WTC11 (cell line): Measurements from ENCODE around the gene IL17RD. TPM values are rescaled to one million over a fixed set of nuclear protein-coding genes. Genes with fewer than 3 reads are reported as not detected.

ENCODE experiments used
- ATAC-seq: fragments of 200-7000 bp; cut with Tn5 transposase; 2 replicates; pipeline ENCODE4 v1.10.0; 2021; ENCODE audit warnings: mild to moderate bottlenecking, moderate library complexity
- CTCF ChIA-PET: fragments of 300-600 bp; sonication (Branson Sonifier 250); formaldehyde crosslinking; loops from one replicate; lab custom pipeline; 2021; ENCODE audit warnings: antibody characterized with exemption; lab: Charles Lee
- POLR2A ChIA-PET: fragments of 350-600 bp; sonication (Branson Sonifier 250); formaldehyde crosslinking; loops from one replicate; lab custom pipeline; 2021; ENCODE audit warnings: antibody characterized with exemption; lab: Charles Lee
- DNase-seq: peaks from one replicate; pipeline ENCODE4 v3.0.0; 2021; ENCODE audit warnings: low spot score
- H3K27ac Mint-ChIP-seq: 2 replicates; pipeline ENCODE4 v1.8.0; 2021; ENCODE audit warnings: mixed read lengths
- H3K27me3 Mint-ChIP-seq: 2 replicates; pipeline ENCODE4 v1.8.0; 2021; ENCODE audit warnings: low read depth, mild to moderate bottlenecking, moderate library complexity, mixed read lengths
- H3K36me3 Mint-ChIP-seq: 2 replicates; pipeline ENCODE4 v1.8.0; 2021; ENCODE audit warnings: mixed read lengths
- H3K4me1 Mint-ChIP-seq: 2 replicates; pipeline ENCODE4 v1.8.0; 2022; ENCODE audit warnings: mixed read lengths
- H3K4me3 Mint-ChIP-seq: 2 replicates; pipeline ENCODE4 v1.8.0; 2021; ENCODE audit warnings: mild to moderate bottlenecking, moderate library complexity, mixed read lengths
- H3K9me3 Mint-ChIP-seq: 2 replicates; pipeline ENCODE4 v1.8.0; 2021; ENCODE audit warnings: mixed read lengths
- ATF1 ChIP-seq: sonication (generic); formaldehyde crosslinking; IDR thresholded peaks from 2 replicates; pipeline ENCODE4 v1.8.1; 2023; ENCODE audit warnings: mild to moderate bottlenecking, moderate library complexity, missing genetic modification reagents
- CREB1 ChIP-seq: sonication (generic); formaldehyde crosslinking; IDR thresholded peaks from 2 replicates; pipeline ENCODE4 v1.8.0; 2023; ENCODE audit warnings: mild to moderate bottlenecking, missing genetic modification reagents
- ELF4 ChIP-seq: sonication (generic); formaldehyde crosslinking; IDR thresholded peaks from 2 replicates; pipeline ENCODE4 v1.8.1; 2022; ENCODE audit warnings: low read depth, mild to moderate bottlenecking, moderate library complexity, missing genetic modification reagents
- EMX1 ChIP-seq: fragments of 250-450 bp; sonication (Bioruptor Pico); IDR thresholded peaks from 2 replicates; pipeline ENCODE4 v1.8.0; 2021; ENCODE audit warnings: mild to moderate bottlenecking
- FOXJ3 ChIP-seq: sonication (generic); formaldehyde crosslinking; IDR thresholded peaks from 2 replicates; pipeline ENCODE4 v1.9.0; 2021; ENCODE audit warnings: missing genetic modification reagents, mild to moderate bottlenecking, borderline replicate concordance
- JAZF1 ChIP-seq: fragments of 250-450 bp; sonication (Bioruptor Pico); IDR thresholded peaks from 2 replicates; pipeline ENCODE4 v1.9.0; 2021; ENCODE audit warnings: moderate library complexity, mild to moderate bottlenecking, inconsistent platforms
- JUN ChIP-seq: sonication (generic); formaldehyde crosslinking; IDR thresholded peaks from 2 replicates; pipeline ENCODE4 v1.8.0; 2023; ENCODE audit warnings: mild to moderate bottlenecking, missing genetic modification reagents
- MLX ChIP-seq: sonication (generic); formaldehyde crosslinking; IDR thresholded peaks from 2 replicates; pipeline ENCODE4 v1.8.1; 2023; ENCODE audit warnings: mild to moderate bottlenecking, missing genetic modification reagents, moderate library complexity
- MXD4 ChIP-seq: fragments of 250-450 bp; sonication (Bioruptor Pico); IDR thresholded peaks from 2 replicates; pipeline ENCODE4 v1.8.0; 2021; ENCODE audit warnings: mild to moderate bottlenecking, moderate library complexity, borderline replicate concordance
- NFE2L1 ChIP-seq: sonication (generic); formaldehyde crosslinking; IDR thresholded peaks from 2 replicates; pipeline ENCODE4 v1.8.1; 2023; ENCODE audit warnings: missing genetic modification reagents
- RORB ChIP-seq: fragments of 250-450 bp; sonication (Bioruptor Pico); IDR thresholded peaks from 2 replicates; pipeline ENCODE4 v1.9.0; 2021; ENCODE audit warnings: mild to moderate bottlenecking
- SP1 ChIP-seq: sonication (generic); formaldehyde crosslinking; conservative IDR thresholded peaks from 2 replicates; pipeline ENCODE4 v1.8.1; 2022; ENCODE audit warnings: missing genetic modification reagents
- USF2 ChIP-seq: sonication (generic); formaldehyde crosslinking; IDR thresholded peaks from 2 replicates; pipeline ENCODE4 v1.8.1; 2023; ENCODE audit warnings: mild to moderate bottlenecking, missing genetic modification reagents, moderate library complexity
- ZNF219 ChIP-seq: sonication (generic); formaldehyde crosslinking; IDR thresholded peaks from 2 replicates; pipeline ENCODE4 v1.8.0; 2023; ENCODE audit warnings: missing genetic modification reagents, mild to moderate bottlenecking, borderline replicate concordance
- ZNF416 ChIP-seq: fragments of 250-450 bp; sonication (Bioruptor Pico); IDR thresholded peaks from 2 replicates; pipeline ENCODE4 v1.9.0; 2021; ENCODE audit warnings: mild to moderate bottlenecking, inconsistent platforms
- total RNA-seq: library from RNA; stranded (reverse); gene quantifications from 3 replicates; pipeline ENCODE4 v1.2.3, GENCODE V29; 2021
- TF ChIP-seq, protein P1 (sequence below): fragments of 250-450 bp; sonication (Bioruptor Pico); IDR thresholded peaks from 2 replicates; pipeline ENCODE4 v1.9.0; 2021; ENCODE audit warnings: mild to moderate bottlenecking
- TF ChIP-seq, protein P2 (sequence below): sonication (generic); formaldehyde crosslinking; IDR thresholded peaks from 2 replicates; pipeline ENCODE4 v1.8.1; 2022; ENCODE audit warnings: low read depth, missing genetic modification reagents, borderline replicate concordance
- TF ChIP-seq, protein P3 (sequence below): sonication (generic); formaldehyde crosslinking; IDR thresholded peaks from 2 replicates; pipeline ENCODE4 v1.8.0; 2022; ENCODE audit warnings: mild to moderate bottlenecking, missing genetic modification reagents

Gene IL17RD
- total RNA-seq, 1 experiment from 2014 or later, result 72.9 TPM

- TF ChIP-seq FOXJ3 (no peak), ZNF416 (CRISPR knock-in tag) (no peak), MXD4 (CRISPR knock-in tag) (no peak)
- TF ChIP-seq, protein P1, sequence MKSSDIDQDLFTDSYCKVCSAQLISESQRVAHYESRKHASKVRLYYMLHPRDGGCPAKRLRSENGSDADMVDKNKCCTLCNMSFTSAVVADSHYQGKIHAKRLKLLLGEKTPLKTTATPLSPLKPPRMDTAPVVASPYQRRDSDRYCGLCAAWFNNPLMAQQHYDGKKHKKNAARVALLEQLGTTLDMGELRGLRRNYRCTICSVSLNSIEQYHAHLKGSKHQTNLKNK (CRISPR knock-in tag), result no peak
Observed at GRCh38 chr3:57145852-57146251, 19.3 kb downstream of the IL17RD start (continued).

DNA sequence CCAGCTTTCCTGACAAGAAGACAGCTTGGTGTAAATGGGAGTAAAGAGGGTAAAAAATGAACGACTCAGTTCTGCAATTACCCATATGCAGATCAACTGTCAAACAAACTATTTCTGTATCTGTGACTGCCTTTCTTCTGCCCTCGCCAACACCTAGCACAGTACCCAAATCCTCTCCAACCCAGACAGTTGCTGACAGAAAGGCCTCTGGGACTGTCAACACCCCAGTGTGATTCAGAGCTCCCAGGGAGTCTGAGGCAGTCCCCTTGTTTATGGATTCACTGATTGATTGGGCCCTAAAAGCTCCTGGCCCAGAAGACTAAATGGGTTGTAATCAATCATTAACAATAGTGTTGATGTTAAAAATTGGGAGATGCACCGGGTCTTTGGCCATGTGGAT lies 20.2 kb downstream of the IL17RD start:
- H3K9me3 Mint-ChIP-seq, result no peaks in the 10 kb centered on the region
- ATAC-seq, result no peak
- CTCF ChIA-PET, result interaction anchor here (1.4 kb wide), 1 partner anchor 25 kb away, joined by 4 read pairs; no protein-coding TSS in a partner anchor
- H3K27ac Mint-ChIP-seq, result no peak overlapping the region
- H3K4me3 Mint-ChIP-seq, result no peak overlapping the region
- POLR2A ChIA-PET, result interaction anchor here (0.5 to 1.4 kb wide), 3 partner anchors 9 to 15 kb away, joined by 3 read pairs; no protein-coding TSS in a partner anchor
- peaks cover 13% of the 10 kb centered on the region for H3K36me3 Mint-ChIP-seq
- TF ChIP-seq ZNF219 (CRISPR knock-in tag) (no peak), CREB1 (no peak), ELF4 (no peak), USF2 (no peak), ATF1 (CRISPR knock-in tag) (no peak), JAZF1 (no peak)
- TF ChIP-seq, all 79 proteins: peak for 0
- no peak for DNase-seq
- H3K27me3 Mint-ChIP-seq, result no peaks in the 10 kb centered on the region
- H3K4me1 Mint-ChIP-seq, result peaks cover 48% of the 10 kb centered on the region

- Mint-ChIP-seq H3K9me3 (no peaks in the 10 kb centered on the region), H3K4me1 (peaks cover 56% of the 10 kb centered on the region), H3K36me3 (peaks cover 7% of the 10 kb centered on the region), H3K27me3 (no peaks in the 10 kb centered on the region), H3K27ac (no peak overlapping the region), H3K4me3 (no peak overlapping the region)
- ChIA-PET CTCF (interaction anchor here (1.1 to 1.4 kb wide), 2 partner anchors 18 to 26 kb away, joined by 4 to 5 read pairs; no protein-coding TSS in a partner anchor), POLR2A (interaction anchor here (0.6 to 1.6 kb wide), 3 partner anchors 10 to 342 kb away, joined by 3 to 9 read pairs (median 4); partner anchors contain the start of gene ARHGEF3)
- no peak for DNase-seq
- TF ChIP-seq, protein P2, sequence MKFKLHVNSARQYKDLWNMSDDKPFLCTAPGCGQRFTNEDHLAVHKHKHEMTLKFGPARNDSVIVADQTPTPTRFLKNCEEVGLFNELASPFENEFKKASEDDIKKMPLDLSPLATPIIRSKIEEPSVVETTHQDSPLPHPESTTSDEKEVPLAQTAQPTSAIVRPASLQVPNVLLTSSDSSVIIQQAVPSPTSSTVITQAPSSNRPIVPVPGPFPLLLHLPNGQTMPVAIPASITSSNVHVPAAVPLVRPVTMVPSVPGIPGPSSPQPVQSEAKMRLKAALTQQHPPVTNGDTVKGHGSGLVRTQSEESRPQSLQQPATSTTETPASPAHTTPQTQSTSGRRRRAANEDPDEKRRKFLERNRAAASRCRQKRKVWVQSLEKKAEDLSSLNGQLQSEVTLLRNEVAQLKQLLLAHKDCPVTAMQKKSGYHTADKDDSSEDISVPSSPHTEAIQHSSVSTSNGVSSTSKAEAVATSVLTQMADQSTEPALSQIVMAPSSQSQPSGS (CRISPR knock-in tag), result no peak
- TF ChIP-seq JUN, result no peak
- TF ChIP-seq MLX (CRISPR knock-in tag), result no peak
- TF ChIP-seq CREB1, result no peak
- TF ChIP-seq EMX1, result no peak
- TF ChIP-seq NFE2L1 (CRISPR knock-in tag), result no peak
- ATAC-seq, result no peak
Observed at GRCh38 chr3:57143886-57144459, 21.2 kb downstream of the IL17RD start.

DNA sequence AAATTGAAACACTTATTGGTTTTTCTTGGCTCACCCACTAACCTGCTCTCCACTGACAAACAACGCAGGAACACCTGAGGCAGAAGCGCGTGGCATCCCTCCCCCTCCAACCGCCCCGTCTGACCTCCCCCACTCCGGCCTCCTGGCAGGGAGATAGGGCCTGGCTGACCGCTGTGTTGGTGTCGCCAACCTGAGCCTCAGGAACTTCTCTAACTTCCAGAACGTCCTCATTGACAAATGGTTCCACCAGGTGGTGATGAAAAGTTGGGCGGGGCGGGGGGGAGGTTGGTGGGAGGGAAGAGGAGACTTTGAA lies 22.8 kb downstream of the IL17RD start:
- peak; percentile 67 for ATAC-seq
- Mint-ChIP-seq H3K27ac (no peak overlapping the region), H3K36me3 (no peaks in the 10 kb centered on the region), H3K4me3 (no peak overlapping the region; the same call in 1 of the 2 replicates), H3K4me1 (peaks cover 66% of the 10 kb centered on the region), H3K9me3 (no peaks in the 10 kb centered on the region), H3K27me3 (no peaks in the 10 kb centered on the region)
- TF ChIP-seq SP1 (CRISPR knock-in tag) (no peak), RORB (CRISPR knock-in tag) (no peak)
- TF ChIP-seq, protein P3, sequence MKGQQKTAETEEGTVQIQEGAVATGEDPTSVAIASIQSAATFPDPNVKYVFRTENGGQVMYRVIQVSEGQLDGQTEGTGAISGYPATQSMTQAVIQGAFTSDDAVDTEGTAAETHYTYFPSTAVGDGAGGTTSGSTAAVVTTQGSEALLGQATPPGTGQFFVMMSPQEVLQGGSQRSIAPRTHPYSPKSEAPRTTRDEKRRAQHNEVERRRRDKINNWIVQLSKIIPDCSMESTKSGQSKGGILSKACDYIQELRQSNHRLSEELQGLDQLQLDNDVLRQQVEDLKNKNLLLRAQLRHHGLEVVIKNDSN (CRISPR knock-in tag), result no peak
- ChIA-PET POLR2A (interaction anchor here (1.6 kb wide), 1 partner anchor 12 kb away, joined by 9 read pairs; no protein-coding TSS in a partner anchor), CTCF (interaction anchor here (1.0 to 2.1 kb wide), 3 partner anchors 16 to 32 kb away, joined by 3 to 8 read pairs (median 5); no protein-coding TSS in a partner anchor)
- peak; percentile 50 for DNase-seq
